HepG2 (cell line): ENCODE measurements around the gene APOL4. TPM values are rescaled to one million over a fixed set of nuclear protein-coding genes. Genes with fewer than 3 reads are reported as not detected.
A peak's percentile ranks its signal among the peaks of the same experiment; 100 is the strongest.

Experiments
- E2F1 ChIP-seq: sonication (generic); formaldehyde crosslinking; IDR thresholded peaks from 2 replicates; pipeline ENCODE4 v1.5.0; 2020; ENCODE audit warnings: missing genetic modification reagents
- HOXA5 ChIP-seq: sonication (generic); formaldehyde crosslinking; IDR thresholded peaks from 2 replicates; pipeline ENCODE4 v1.4.0; 2020; ENCODE audit warnings: missing genetic modification reagents
- LCORL ChIP-seq, 2 experiments: fragments of 450-650 bp in 1 of 2; sonication (generic) in 1 of 2; formaldehyde crosslinking in 1 of 2; IDR thresholded peaks; 2 replicates each; pipeline versions ENCODE4 v1.5.0 to v1.6.1; 2017 to 2020; ENCODE audit warnings: antibody characterized with exemption in 1 of 2, missing genetic modification reagents in 1 of 2
- NCOA2 ChIP-seq: sonication (generic); formaldehyde crosslinking; IDR thresholded peaks from 2 replicates; pipeline ENCODE4 v1.8.0; 2022; ENCODE audit warnings: inconsistent platforms
- NONO ChIP-seq, 2 experiments: fragments of 450-650 bp in 1 of 2; sonication (generic) in 1 of 2; formaldehyde crosslinking in 1 of 2; IDR thresholded peaks in 1 of 2; conservative IDR thresholded peaks in 1 of 2; 2 replicates each; pipeline versions ENCODE4 v1.6.1 to v1.8.0; 2017 to 2022; ENCODE audit warnings: mild to moderate bottlenecking in 1 of 2, missing genetic modification reagents in 1 of 2, moderate library complexity in 1 of 2
- NR2C2 ChIP-seq: sonication (generic); formaldehyde crosslinking; IDR thresholded peaks from 2 replicates; pipeline ENCODE4 v1.4.0; 2020; ENCODE audit warnings: missing genetic modification reagents, mild to moderate bottlenecking, moderate library complexity, borderline replicate concordance
- PHF21A ChIP-seq: sonication (generic); formaldehyde crosslinking; IDR thresholded peaks from 2 replicates; pipeline ENCODE4 v1.5.0; 2020; ENCODE audit warnings: mild to moderate bottlenecking, missing genetic modification reagents
- POLR2A ChIP-seq, 2 experiments: IDR thresholded peaks; 2 replicates each; pipeline ENCODE4 v1.6.1; 2011; ENCODE audit warnings: low read depth in 2 of 2, low read length in 2 of 2, mild to moderate bottlenecking in 1 of 2, moderate library complexity in 1 of 2; ENCODE audit not compliant: insufficient read depth in 1 of 2
- SIN3A ChIP-seq: IDR thresholded peaks from 2 replicates; pipeline ENCODE4 v1.6.1; 2011; ENCODE audit warnings: low read depth, mild to moderate bottlenecking, control low read depth, low read length, borderline replicate concordance
- SOX5 ChIP-seq: IDR thresholded peaks from 2 replicates; pipeline ENCODE4 v1.6.1; 2016; ENCODE audit warnings: borderline replicate concordance
- SP140L ChIP-seq: sonication (generic); formaldehyde crosslinking; IDR thresholded peaks from 2 replicates; pipeline ENCODE4 v1.4.0; 2020; ENCODE audit warnings: missing genetic modification reagents, borderline replicate concordance
- SSRP1 ChIP-seq: IDR thresholded peaks from 2 replicates; pipeline ENCODE4 v1.6.1; 2016; ENCODE audit warnings: control low read depth
- ZBTB40 ChIP-seq, 2 experiments: fragments of 450-650 bp in 1 of 2; sonication (generic) in 1 of 2; formaldehyde crosslinking in 1 of 2; IDR thresholded peaks; 2 replicates each; pipeline versions ENCODE4 v1.6.1 to v1.8.0; 2016 to 2022; ENCODE audit warnings: antibody characterized with exemption in 1 of 2, mild to moderate bottlenecking in 1 of 2, missing genetic modification reagents in 1 of 2
- ZBTB42 ChIP-seq: sonication (generic); formaldehyde crosslinking; IDR thresholded peaks from 2 replicates; pipeline ENCODE4 v1.5.0; 2020; ENCODE audit warnings: mild to moderate bottlenecking, missing genetic modification reagents
- ZMYM4 ChIP-seq: sonication (generic); formaldehyde crosslinking; IDR thresholded peaks from 2 replicates; pipeline ENCODE4 v1.8.1; 2023; ENCODE audit warnings: mild to moderate bottlenecking, missing genetic modification reagents
- ZNF3 ChIP-seq: IDR thresholded peaks from 2 replicates; pipeline ENCODE4 v1.7.0; 2017; ENCODE audit warnings: inconsistent platforms
- ZNF639 ChIP-seq: conservative IDR thresholded peaks from 2 replicates; pipeline ENCODE4 v1.6.1; 2018; ENCODE audit warnings: missing genetic modification reagents
- ZSCAN9 ChIP-seq: IDR thresholded peaks from 2 replicates; pipeline ENCODE4 v1.6.1; 2016; ENCODE audit warnings: borderline replicate concordance
- polyA plus RNA-seq, 8 experiments: library from polyadenylated mRNA; depleted of rRNA in 3 of 8; stranded (reverse) in 7 of 8; unstranded in 1 of 8; fragments of >200 nt; fragmentation: Illumina TruSeq in 4 of 8; extraction: Trizol in 4 of 8; gene quantifications; 2 replicates each; pipeline versions ENCODE4 v1.2.1 to v1.2.3, GENCODE V29; 2011 to 2016; ENCODE audit warnings: low read depth in 4 of 8, missing spikeins in 1 of 8, mixed read lengths in 1 of 8; ENCODE audit not compliant: insufficient read depth in 1 of 8
- total RNA-seq, 5 experiments: library from RNA; depleted of rRNA; stranded (reverse); fragments of >200 nt; fragmentation: Illumina TruSeq; extraction: Trizol; gene quantifications; 2 replicates each; pipeline ENCODE4 v1.2.3, GENCODE V29; 2016; ENCODE audit warnings: low read depth in 1 of 5

APOL4 gene
- total and polyA plus RNA-seq, 2 of the 13 experiments (the other 11 are each of a cell fraction or from before 2014, with no cell fraction given) = 0.77 to 2.8 TPM

DNA sequence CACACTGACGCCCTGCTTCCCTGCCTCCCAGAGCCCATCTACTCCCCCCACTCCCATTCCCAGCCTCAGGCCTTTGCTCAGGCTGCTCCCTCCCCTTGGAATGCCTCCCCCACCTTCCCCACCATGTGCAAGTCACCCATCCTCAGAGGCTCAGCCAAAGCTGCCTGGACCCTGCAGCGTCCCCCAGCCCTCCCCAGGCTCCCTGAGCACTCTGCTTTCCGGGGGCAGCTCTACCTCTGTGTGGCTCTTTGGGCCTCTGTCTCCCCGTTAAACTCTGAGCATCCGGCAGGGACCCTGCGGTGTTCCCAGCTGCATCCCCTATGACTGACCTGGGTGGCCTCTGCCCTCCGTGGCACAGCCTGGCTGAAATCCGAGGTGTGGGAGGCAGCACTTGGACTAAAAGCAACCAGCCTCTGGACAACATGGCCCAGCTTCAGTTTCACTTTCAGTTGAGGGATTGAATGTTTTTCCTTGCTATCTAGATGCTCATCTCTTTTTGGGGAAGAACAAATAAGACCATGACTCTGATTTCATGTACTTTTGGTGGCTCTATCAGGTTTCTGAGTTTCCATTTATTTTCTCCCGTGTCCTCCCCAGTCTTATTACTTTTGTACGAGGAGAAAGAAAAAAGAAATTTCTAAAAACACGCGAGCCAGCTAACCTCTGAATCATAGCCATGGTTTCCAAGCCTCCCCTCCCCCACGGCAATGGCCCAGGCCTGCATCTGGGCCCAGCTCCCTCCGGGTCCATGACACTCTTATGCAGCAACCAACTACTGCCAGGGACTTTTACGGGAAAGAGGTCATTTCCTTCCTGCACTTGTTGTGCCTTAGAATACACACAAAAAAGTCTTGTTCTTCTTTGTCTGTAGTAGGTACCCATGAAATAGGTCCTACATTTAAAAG lies 44.8 kb downstream of the APOL4 start (continued):
- TF ChIP-seq ZNF639 (CRISPR knock-in tag) (no peak), HOXA5 (CRISPR knock-in tag) (no peak), POLR2A (IDR thresholded peaks at IDR 0.05; ENCODE audit: insufficient read depth in 1 of 2, low read depth in 2 of 2, low read length in 2 of 2) (peak in 1 of 2 experiments; percentile 34; a peak in 1 of 4 replicates), NONO (IDR thresholded peaks at IDR 0.05) (no peak), NONO (CRISPR knock-in tag; conservative IDR thresholded peaks at IDR 0.05) (no peak), SOX5 (no peak), NR2C2 (peak; percentile 28; the same call in 1 of the 2 replicates), NCOA2 (CRISPR knock-in tag) (no peak), ZMYM4 (0 out of 2 replicates have a peak, but pooled peaks have one; percentile 20), SP140L (no peak), ZBTB42 (CRISPR knock-in tag) (no peak), ZBTB40 (IDR thresholded peaks at IDR 0.05) (no peak), ZBTB40 (CRISPR knock-in tag; IDR thresholded peaks at IDR 0.05) (no peak), E2F1 (CRISPR knock-in tag) (no peak), ZNF3 (no peak), SSRP1 (CRISPR knock-in tag) (no peak), ZSCAN9 (CRISPR knock-in tag) (no peak), LCORL (IDR thresholded peaks at IDR 0.05) (no peak), LCORL (CRISPR knock-in tag; IDR thresholded peaks at IDR 0.05) (peak; percentile 27; the same call in 1 of the 2 replicates), SIN3A (peak; percentile 48; the same call in 1 of the 2 replicates), PHF21A (CRISPR knock-in tag) (no peak)
